H9 (cell line): Measurements from ENCODE around the gene NTRK2. TPM values are rescaled to one million over a fixed set of nuclear protein-coding genes. Genes with fewer than 3 reads are reported as not detected.

ENCODE experiments used
- DNase-seq: peaks from one replicate; pipeline ENCODE4 v3.0.0-alpha.2; 2017
- H2AFZ ChIP-seq: one replicate; pipeline ENCODE4 v1.6.1; 2013; ENCODE audit warnings: mild to moderate bottlenecking, low read length, control low read depth, moderate library complexity
- H2AK5ac ChIP-seq: 2 replicates; pipeline ENCODE4 v1.6.1; 2013; ENCODE audit warnings: low read length, control low read depth, mixed read lengths; ENCODE audit not compliant: insufficient read length
- H2BK120ac ChIP-seq: one replicate; pipeline ENCODE4 v1.6.1; 2013; ENCODE audit warnings: low read depth, mild to moderate bottlenecking, low read length, control low read depth, inconsistent platforms; ENCODE audit not compliant: poor library complexity, severe bottlenecking
- H2BK12ac ChIP-seq: 2 replicates; pipeline ENCODE4 v1.6.1; 2013; ENCODE audit warnings: low read length, control low read depth, mixed read lengths, low read depth; ENCODE audit not compliant: insufficient read length
- H2BK15ac ChIP-seq: 2 replicates; pipeline ENCODE4 v1.6.1; 2013; ENCODE audit warnings: low read depth, low read length, control low read depth
- H2BK20ac ChIP-seq: one replicate; pipeline ENCODE4 v1.6.1; 2013; ENCODE audit warnings: low read depth, mild to moderate bottlenecking, low read length, control low read depth, inconsistent platforms; ENCODE audit not compliant: poor library complexity, severe bottlenecking
- H2BK5ac ChIP-seq: 2 replicates; pipeline ENCODE4 v1.6.1; 2013; ENCODE audit warnings: low read length, control low read depth, mixed read lengths; ENCODE audit not compliant: insufficient read length
- H3K14ac ChIP-seq: 2 replicates; pipeline ENCODE4 v1.6.1; 2013; ENCODE audit warnings: low read length, control low read depth; ENCODE audit not compliant: insufficient read depth
- H3K18ac ChIP-seq: 2 replicates; pipeline ENCODE4 v1.6.1; 2013; ENCODE audit warnings: low read depth, mild to moderate bottlenecking, mixed read lengths, low read length, control low read depth; ENCODE audit not compliant: insufficient read length
- H3K23ac ChIP-seq: 2 replicates; pipeline ENCODE4 v1.6.1; 2013; ENCODE audit warnings: low read length, control low read depth, mixed read lengths, low read depth; ENCODE audit not compliant: insufficient read length
- H3K23me2 ChIP-seq: 2 replicates; pipeline ENCODE4 v1.6.1; 2013; ENCODE audit warnings: low read depth, mild to moderate bottlenecking, mixed read lengths, low read length, control low read depth; ENCODE audit not compliant: insufficient read length, poor library complexity, severe bottlenecking
- H3K27ac ChIP-seq: 2 replicates; pipeline ENCODE4 v1.5.1; 2013; ENCODE audit warnings: low read length, control low read depth, mixed read lengths, low read depth; ENCODE audit not compliant: insufficient read length
- H3K27me3 ChIP-seq: 2 replicates; pipeline ENCODE4 v1.6.1; 2013; ENCODE audit warnings: low read length, control low read depth, inconsistent platforms; ENCODE audit not compliant: insufficient read depth
- H3K4ac ChIP-seq: 2 replicates; pipeline ENCODE4 v1.6.1; 2013; ENCODE audit warnings: low read depth, mild to moderate bottlenecking, control low read depth, inconsistent platforms, low read length, moderate library complexity
- H3K4me1 ChIP-seq: 2 replicates; pipeline ENCODE4 v1.6.1; 2013; ENCODE audit warnings: low read length, control low read depth, inconsistent platforms; ENCODE audit not compliant: insufficient read depth
- H3K4me2 ChIP-seq: 2 replicates; pipeline ENCODE4 v1.6.1; 2013; ENCODE audit warnings: low read length, control low read depth, mixed read lengths; ENCODE audit not compliant: insufficient read length, insufficient read depth
- H3K56ac ChIP-seq: 2 replicates; pipeline ENCODE4 v1.6.1; 2013; ENCODE audit warnings: low read depth, mild to moderate bottlenecking, mixed read lengths, low read length, control low read depth; ENCODE audit not compliant: insufficient read length
- H3K79me1 ChIP-seq: 2 replicates; pipeline ENCODE4 v1.6.1; 2013; ENCODE audit warnings: low read depth, mild to moderate bottlenecking, moderate library complexity, low read length, control low read depth, inconsistent platforms; ENCODE audit not compliant: insufficient read depth, poor library complexity, severe bottlenecking
- H3K79me2 ChIP-seq: 2 replicates; pipeline ENCODE4 v1.6.1; 2013; ENCODE audit warnings: low read length, control low read depth, inconsistent platforms; ENCODE audit not compliant: insufficient read depth
- H3K9ac ChIP-seq: 2 replicates; pipeline ENCODE4 v1.6.1; 2013; ENCODE audit warnings: low read length, control low read depth, mixed read lengths; ENCODE audit not compliant: insufficient read length; ENCODE audit errors: extremely low read depth
- H3K9me3 ChIP-seq: one replicate; pipeline ENCODE4 v1.6.1; 2013; ENCODE audit warnings: low read depth, low read length, inconsistent platforms; ENCODE audit not compliant: control insufficient read depth
- H3T11ph ChIP-seq: one replicate; pipeline ENCODE4 v1.6.1; 2013; ENCODE audit warnings: mild to moderate bottlenecking, low read length, control low read depth, inconsistent platforms
- H4K20me1 ChIP-seq: one replicate; pipeline ENCODE4 v1.6.1; 2013; ENCODE audit not compliant: control insufficient read depth, insufficient read length, insufficient read depth
- H4K5ac ChIP-seq: 2 replicates; pipeline ENCODE4 v1.6.1; 2013; ENCODE audit warnings: low read depth, mild to moderate bottlenecking, mixed read lengths, low read length, control low read depth; ENCODE audit not compliant: insufficient read length
- H4K8ac ChIP-seq: replicated peaks from 2 replicates; pipeline ENCODE4 v1.6.1; 2013; ENCODE audit warnings: low read length, control low read depth, mixed read lengths, low read depth; ENCODE audit not compliant: insufficient read length
- H4K91ac ChIP-seq: 2 replicates; pipeline ENCODE4 v1.6.1; 2013; ENCODE audit warnings: low read depth, mild to moderate bottlenecking, moderate library complexity, mixed read lengths, low read length, control low read depth; ENCODE audit not compliant: insufficient read length
- H3K27ac Mint-ChIP-seq, 3 experiments: 2 replicates in 2 of 3; 3 replicates in 1 of 3; pipeline ENCODE4 v1.8.0; 2020 to 2021; ENCODE audit warnings: mixed read lengths in 3 of 3, mild to moderate bottlenecking in 1 of 3, moderate library complexity in 1 of 3
- H3K27me3 Mint-ChIP-seq: 2 replicates; pipeline ENCODE4 v1.8.0; 2021; ENCODE audit warnings: low read depth, mild to moderate bottlenecking, moderate library complexity, mixed read lengths
- H3K36me3 Mint-ChIP-seq, 3 experiments: 2 replicates in 2 of 3; 3 replicates in 1 of 3; pipeline ENCODE4 v1.8.0; 2020 to 2021; ENCODE audit warnings: low read depth in 3 of 3, mixed read lengths in 3 of 3; ENCODE audit not compliant: insufficient read depth in 1 of 3
- H3K4me1 Mint-ChIP-seq, 2 experiments: 2 replicates each; pipeline ENCODE4 v1.8.0; 2020; ENCODE audit warnings: mixed read lengths in 2 of 2
- H3K4me3 Mint-ChIP-seq, 2 experiments: 2 replicates in 1 of 2; 3 replicates in 1 of 2; pipeline ENCODE4 v1.8.0; 2020 to 2021; ENCODE audit warnings: mild to moderate bottlenecking in 2 of 2, mixed read lengths in 2 of 2, moderate library complexity in 1 of 2
- H3K9me3 Mint-ChIP-seq, 2 experiments: 2 replicates in 1 of 2; 3 replicates in 1 of 2; pipeline ENCODE4 v1.8.0; 2020; ENCODE audit warnings: mild to moderate bottlenecking in 2 of 2, mixed read lengths in 2 of 2, moderate library complexity in 1 of 2
- WGBS: extraction: QIAGEN DNeasy Blood & Tissue Kit; methylation state at CpG from one replicate; pipeline ENCODE4 v1.1.7; 2013; ENCODE audit warnings: missing lambda C conversion rate, low lambda C conversion rate, mixed read lengths; ENCODE audit not compliant: insufficient read length; ENCODE audit errors: extremely low coverage; 5-methylcytosine and 5-hydroxymethylcytosine counted together
- total RNA-seq: library from RNA; stranded (reverse); gene quantifications from 2 replicates; pipeline ENCODE4 v1.2.1, GENCODE V29; 2021
- TF ChIP-seq, protein P1 (sequence below): fragments of 200-600 bp; sonication (generic); conservative IDR thresholded peaks from 3 replicates; pipeline ENCODE4 v1.8.0; 2021; ENCODE audit warnings: antibody characterized with exemption, mild to moderate bottlenecking

The NTRK2 gene
- total RNA-seq, 1 experiment from 2014 or later = 0.02 TPM

GRCh38 chr9:84709056-84709455 is 39.5 kb downstream of the NTRK2 start:
- H4K91ac ChIP-seq = no peak overlapping the region
- H4K20me1 ChIP-seq = no peaks in the 10 kb centered on the region
- H2BK120ac ChIP-seq = no peak overlapping the region
- no peaks in the 10 kb centered on the region; the same call in 1 of the 2 replicates for H3K4me1 ChIP-seq
- no peak overlapping the region for H2BK15ac ChIP-seq
- no peak overlapping the region for H2BK5ac ChIP-seq
- Mint-ChIP-seq H3K36me3 (no peaks in the 10 kb centered on the region; a peak in 1 of 7 replicates), H3K27me3 (peaks cover 2% of the 10 kb centered on the region; the same call in 1 of the 2 replicates), H3K9me3 (peaks cover 0 to 4% of the 10 kb centered on the region in 2 experiments; a peak in 1 of 5 replicates), H3K4me1 (peaks cover 51 to 53% of the 10 kb centered on the region in 2 experiments), H3K4me3 (no peak overlapping the region), H3K27ac (no peak overlapping the region)
- H3K27ac ChIP-seq = no peak overlapping the region
- H3K79me1 ChIP-seq = no peaks in the 10 kb centered on the region
- no peaks in the 10 kb centered on the region for H3K79me2 ChIP-seq
- H3K23me2 ChIP-seq = no peaks in the 10 kb centered on the region
- no peak overlapping the region for H2AK5ac ChIP-seq
- no peak overlapping the region for H4K8ac ChIP-seq
- no peak overlapping the region for H2BK20ac ChIP-seq
- no peak overlapping the region for H2AFZ ChIP-seq
- H4K5ac ChIP-seq = no peak overlapping the region
- H3K14ac ChIP-seq = no peak overlapping the region
- TF ChIP-seq, protein P1, sequence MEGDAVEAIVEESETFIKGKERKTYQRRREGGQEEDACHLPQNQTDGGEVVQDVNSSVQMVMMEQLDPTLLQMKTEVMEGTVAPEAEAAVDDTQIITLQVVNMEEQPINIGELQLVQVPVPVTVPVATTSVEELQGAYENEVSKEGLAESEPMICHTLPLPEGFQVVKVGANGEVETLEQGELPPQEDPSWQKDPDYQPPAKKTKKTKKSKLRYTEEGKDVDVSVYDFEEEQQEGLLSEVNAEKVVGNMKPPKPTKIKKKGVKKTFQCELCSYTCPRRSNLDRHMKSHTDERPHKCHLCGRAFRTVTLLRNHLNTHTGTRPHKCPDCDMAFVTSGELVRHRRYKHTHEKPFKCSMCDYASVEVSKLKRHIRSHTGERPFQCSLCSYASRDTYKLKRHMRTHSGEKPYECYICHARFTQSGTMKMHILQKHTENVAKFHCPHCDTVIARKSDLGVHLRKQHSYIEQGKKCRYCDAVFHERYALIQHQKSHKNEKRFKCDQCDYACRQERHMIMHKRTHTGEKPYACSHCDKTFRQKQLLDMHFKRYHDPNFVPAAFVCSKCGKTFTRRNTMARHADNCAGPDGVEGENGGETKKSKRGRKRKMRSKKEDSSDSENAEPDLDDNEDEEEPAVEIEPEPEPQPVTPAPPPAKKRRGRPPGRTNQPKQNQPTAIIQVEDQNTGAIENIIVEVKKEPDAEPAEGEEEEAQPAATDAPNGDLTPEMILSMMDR = no peak
- H3K56ac ChIP-seq = no peak overlapping the region
- no peak overlapping the region for H3T11ph ChIP-seq
- no CpG with 5 or more reads among the region's 1 CpG for WGBS
- no peak for DNase-seq
- H3K4ac ChIP-seq = no peak overlapping the region
- H3K4me2 ChIP-seq = no peak overlapping the region
- H3K27me3 ChIP-seq = no peaks in the 10 kb centered on the region
- H3K9ac ChIP-seq = no peak overlapping the region
- no peak overlapping the region for H2BK12ac ChIP-seq
- H3K9me3 ChIP-seq = no peaks in the 10 kb centered on the region
- H3K18ac ChIP-seq = no peak overlapping the region
- H3K23ac ChIP-seq = no peak overlapping the region
